ENCODE measurements around the gene EFHC1.

EFHC1 gene

DNA sequence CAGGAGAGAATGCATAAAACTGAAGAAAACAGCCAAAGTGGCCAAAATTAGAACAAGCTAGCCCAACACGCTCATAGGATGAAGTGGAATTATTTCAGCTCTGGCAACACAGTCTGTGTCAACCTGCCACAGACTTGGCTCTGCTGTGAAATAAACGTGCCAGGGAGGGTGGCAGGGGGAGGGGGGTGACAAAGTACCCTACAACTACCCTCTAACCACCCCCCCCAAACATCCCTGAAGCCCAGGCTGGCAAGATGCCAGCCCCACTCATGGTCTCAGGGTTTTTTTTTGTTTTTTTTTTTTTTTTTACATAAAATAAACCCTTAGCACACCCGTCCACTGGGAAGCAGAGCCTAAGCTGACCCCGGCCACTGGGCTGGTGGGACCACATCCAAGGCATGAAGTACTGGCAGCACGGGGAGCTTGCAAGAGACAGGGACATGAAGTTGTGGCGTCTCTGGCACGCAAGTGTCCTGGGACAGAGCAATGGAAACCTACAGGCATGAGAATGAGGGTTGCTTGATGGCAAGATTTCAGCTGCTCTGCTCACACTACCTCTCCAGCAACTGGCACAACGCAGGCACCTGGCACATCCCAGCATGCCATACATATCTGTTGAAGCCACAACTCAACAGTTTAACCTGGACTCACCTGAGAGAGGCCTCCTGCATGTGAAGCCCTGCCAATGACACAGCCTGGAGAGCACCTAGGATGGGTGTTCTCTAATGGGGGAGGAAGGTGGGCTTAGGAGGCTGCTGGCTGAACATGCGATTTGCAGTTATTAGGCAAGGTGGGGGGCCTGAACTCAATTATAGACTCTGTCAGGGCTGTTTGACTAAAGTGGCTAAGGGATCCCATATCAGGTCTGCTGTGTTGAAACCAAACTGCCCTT, 80.3 kb downstream of the EFHC1 start:
- DNase-seq (ENCODE audit: extremely low read depth in 1 of 2, low read depth in 1 of 2) = no peak

DNA sequence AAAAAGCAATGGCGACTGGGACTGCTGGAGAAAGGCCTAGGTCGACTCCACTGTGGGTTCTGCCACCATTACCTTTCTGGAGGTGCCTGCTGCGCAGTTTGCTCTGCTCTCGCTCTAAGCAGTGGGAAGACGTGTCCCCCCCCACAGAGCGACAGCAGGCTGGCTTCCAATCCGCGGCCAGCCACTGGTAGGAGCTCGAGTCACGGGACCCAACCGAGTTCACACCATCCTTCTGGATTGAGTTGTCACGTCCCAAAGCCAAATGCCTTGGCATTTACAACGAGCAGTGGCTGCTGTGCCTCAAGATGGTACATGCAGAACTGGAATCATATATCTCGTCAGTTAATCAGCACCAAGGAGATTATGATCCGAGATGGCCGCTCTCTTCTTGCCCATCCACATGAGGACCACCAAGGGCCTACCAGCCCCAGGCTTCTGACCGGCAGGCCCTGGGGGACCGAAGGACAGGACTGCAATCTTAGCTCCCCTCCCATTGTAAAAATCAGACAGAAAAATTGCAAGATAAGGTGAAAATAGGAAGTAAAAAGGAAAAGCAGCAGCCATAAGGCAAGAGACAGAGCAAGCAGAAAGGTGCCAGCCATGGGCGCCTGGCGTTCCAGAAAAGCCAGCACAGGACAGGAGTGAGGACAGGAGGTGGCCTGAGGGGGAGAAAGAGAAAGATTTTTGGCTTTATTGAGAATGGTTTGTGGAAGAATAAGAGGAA, 82.3 kb downstream of the EFHC1 start:
- DNase-seq (ENCODE audit: extremely low read depth in 1 of 2, low read depth in 1 of 2) = no peak

DNA sequence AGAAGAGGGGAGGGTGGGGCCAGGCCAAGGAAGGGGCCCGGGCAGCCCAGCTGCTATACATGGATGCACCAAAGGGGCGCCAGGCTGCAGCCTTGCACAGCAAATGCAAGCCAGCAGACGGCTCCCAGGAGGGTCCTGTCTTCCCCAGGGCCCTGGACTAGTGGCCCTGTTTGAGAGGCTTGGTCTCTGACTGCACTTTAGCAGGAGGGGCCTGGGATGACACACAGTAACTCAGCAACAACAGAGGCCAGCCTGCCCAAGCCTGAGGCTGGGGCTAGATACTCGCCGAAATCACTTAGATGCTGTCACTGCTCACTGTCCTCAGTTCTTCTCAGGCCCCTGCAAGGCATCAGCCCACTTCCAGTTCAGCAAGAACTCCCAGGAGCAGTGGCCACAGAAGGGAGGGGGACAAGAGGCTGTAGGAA, 83.2 kb downstream of the EFHC1 start:
- no peak for DNase-seq (ENCODE audit: extremely low read depth in 1 of 2, low read depth in 1 of 2)

DNA sequence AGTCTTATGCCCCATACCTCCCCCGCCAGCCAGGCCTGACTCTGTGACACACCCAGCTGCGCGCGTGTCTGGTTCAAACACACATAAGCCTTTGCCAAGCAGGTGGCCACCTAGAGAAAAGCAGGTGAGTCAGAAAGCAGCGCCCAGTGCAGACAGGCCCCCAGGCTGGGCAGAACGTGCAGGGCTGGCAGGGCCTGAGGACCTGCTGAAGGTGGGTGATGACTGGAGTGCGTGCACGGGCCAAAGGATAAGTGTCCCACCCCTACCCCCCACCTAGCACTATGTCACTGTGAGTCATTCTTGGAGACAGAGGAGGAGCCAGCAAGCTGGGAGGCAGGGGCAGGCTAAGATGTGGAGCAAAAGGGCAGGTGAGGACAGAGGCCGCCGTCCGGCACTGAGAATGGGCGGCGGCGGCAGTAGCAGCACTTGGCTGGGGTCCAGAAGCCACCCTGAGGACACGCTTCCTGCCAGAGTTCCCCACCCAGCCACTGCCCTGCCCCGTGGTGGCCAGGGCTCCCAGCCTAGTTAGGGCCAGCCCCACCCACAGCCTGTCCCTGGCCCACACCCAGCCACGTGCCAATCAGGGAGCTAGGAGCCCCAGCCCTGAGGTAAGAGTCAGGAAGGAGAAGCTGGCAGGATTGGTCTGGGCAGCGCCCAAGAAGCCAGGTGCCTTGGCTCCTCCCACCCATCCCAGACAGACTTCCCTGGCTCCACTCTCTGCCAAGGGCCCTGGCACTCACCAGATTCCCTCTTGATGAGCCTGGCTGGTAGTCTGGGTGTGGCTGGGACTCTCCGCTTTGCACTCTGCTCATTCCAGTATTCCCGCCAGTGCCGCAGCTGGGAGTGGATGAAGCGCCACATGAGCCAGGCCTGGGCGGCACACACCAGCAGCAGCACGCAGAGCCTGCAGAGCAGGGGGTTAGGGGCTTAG, 84.0 kb downstream of the EFHC1 start:
- no peak for DNase-seq (ENCODE audit: extremely low read depth in 1 of 2, low read depth in 1 of 2)

DNA sequence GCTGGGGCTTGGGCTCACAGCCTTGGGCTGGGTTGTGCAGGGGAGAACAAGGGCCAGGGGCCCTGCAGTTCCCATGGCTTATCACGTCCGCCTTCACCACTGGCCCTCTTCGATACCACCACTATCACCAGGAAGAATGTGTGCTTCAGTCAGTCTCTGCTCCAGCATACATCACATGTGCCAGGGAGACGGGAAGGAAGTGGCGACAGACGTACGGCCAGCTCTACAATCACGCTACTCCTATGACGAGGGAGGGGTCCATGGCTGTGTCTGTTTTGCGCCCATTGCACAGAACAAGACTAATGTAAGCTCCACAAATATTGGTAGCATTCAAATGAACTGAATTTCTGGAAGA, 84.6 kb downstream of the EFHC1 start:
- no peak for DNase-seq (ENCODE audit: extremely low read depth in 1 of 2, low read depth in 1 of 2)

DNA sequence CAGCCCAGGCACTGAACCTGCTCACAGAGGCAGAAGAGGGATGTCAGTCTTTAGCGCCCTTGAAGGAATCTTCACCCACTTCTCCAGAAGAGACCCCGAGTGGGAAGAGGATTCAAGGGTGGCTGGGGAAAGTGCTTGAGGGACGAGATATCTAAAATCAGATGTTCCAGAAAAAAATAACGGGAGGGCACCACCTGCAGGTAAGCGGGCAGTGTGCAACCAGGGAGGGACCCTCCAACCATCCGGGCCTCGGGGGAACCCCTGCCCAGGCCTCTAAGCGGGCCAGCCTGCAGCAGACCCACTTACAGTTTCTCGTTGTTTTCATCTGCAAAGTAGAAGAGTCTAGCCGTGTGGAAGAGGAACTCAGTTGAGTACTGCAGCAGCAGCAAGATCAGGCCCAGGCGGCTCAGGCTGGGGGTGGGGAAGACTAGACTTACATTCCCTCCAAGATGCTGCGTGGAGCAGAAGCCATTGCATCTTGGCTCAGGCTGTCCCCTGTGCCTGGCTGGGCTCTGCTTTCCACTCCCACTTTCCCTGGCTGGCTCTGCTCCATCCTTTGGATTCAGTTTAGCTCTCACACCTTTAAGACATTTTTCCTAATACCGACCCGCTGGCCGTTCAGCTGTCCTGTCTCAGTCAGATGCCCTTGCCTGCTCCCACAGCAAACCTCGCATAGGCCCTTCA, 85.7 kb downstream of the EFHC1 start:
- no peak for DNase-seq (ENCODE audit: extremely low read depth in 1 of 2, low read depth in 1 of 2)

DNA sequence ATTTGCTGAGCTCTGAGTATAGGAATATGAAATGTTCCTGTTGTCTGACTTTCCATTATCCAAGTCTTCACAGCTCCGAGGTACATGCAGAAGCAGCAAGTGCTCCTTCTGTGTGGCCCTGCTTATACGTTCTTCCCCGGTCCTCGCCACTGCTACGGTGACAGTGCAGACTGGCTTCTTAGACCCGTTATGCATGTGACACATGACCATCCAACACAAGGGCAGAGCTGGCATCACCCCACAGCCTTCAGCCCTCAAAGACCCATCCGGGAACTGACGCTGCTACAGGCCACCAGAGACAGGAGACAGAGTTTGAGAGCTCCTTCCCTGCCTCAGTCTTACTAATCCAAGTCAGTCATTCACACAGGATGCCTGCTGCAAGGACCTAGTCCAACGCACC, 86.3 kb downstream of the EFHC1 start:
- DNase-seq (ENCODE audit: extremely low read depth in 1 of 2, low read depth in 1 of 2) = no peak

DNA sequence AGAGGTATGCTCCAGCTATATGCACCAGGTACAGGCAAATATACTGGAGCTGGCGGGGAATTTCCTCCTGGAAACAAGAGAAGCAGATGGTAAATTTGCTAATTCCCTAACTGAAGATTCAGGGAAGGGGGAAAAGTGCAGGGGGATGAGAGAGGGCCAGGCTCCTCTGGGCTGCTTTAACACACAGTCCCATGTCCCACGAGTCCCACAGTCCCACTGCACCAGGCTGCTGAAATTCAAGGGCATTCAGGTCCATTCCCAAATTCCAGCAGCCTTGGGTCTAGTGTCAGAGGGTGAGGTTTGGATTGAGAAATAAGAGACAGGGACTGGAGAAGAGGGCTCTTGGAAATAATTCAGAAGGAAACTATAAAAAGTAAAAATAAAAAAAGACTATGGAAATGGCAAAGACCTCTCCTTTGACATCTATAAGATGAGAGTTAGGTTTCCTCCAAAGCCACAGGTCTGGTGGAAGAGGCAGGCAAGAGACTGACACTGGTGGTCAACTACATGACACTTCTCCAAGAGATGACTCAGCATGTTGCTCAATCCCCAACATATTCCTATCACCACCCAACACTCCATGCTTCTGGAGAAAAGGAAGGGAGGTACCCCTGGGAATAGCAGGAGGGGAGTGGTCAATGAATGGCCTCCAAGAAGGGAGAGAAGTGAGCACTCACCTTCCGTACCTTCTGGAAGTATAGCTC, 87.6 kb downstream of the EFHC1 start:
- DNase-seq (ENCODE audit: extremely low read depth in 1 of 2, low read depth in 1 of 2) = no peak

GRCh38 chr6:52508261-52508739, 88.2 kb downstream of the EFHC1 start:
- no peak for DNase-seq (ENCODE audit: extremely low read depth in 1 of 2, low read depth in 1 of 2)

DNA sequence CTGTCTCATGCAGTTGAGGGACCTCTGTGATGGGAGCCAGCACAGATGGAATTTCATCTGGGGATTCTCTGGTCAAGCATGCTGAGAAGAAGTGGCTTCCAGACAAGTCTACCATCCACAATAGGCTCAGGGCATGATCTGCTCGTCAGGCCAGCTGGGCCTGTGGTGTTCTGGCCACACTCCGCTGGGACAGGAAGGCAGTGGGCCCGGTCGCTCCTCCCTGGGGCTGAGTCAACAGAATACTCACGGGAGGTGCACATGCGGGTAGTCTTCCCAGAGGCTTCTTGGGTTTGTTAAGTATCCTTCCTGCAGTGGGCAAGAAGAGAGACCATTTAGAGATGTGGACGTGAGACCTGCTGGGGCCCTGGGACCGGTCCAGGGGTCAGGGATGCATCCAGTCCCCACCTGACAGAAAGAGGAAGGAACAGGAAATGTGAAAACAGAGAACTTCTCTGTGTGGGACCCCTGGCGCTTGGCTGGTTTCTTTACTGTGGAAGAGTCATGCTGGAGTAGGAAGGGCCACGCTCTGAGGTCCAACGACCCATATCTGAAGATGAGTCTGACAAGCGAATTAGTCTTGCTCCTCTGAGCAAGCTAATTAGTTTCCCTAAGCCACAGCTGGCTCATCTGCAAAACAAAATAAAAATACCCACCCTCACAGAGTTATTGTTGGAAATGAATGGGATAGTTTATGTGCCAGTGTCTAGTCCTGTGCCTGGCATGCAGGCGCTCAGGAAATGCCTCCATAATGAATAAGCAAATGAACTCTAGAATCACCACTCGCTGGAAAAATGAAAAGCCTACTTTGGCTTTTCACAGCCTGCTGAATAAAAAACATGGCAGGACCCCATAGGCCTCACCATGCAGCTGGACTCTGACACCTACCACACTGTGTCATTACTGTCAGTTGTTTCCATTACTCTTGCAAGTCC, 89.4 kb downstream of the EFHC1 start:
- DNase-seq (ENCODE audit: extremely low read depth in 1 of 2, low read depth in 1 of 2) = no peak

DNA sequence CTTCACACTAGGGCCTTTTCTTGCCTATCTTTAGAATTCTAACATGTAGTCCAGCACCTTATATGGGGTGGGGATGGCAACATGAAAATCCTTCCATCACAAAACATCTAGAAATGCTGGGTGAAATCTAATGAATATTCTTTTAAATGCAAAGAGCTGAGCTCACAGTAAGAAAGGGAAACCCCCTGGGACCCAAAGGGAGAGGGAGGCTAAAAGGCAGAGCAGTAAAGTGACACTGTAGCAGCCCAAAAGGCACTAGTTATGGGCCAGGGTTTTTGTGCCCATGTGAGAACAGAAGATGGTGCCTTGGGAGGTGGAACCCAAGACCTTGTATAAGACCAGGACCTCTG, 90.0 kb downstream of the EFHC1 start:
- no peak for DNase-seq (ENCODE audit: extremely low read depth in 1 of 2, low read depth in 1 of 2)

DNA sequence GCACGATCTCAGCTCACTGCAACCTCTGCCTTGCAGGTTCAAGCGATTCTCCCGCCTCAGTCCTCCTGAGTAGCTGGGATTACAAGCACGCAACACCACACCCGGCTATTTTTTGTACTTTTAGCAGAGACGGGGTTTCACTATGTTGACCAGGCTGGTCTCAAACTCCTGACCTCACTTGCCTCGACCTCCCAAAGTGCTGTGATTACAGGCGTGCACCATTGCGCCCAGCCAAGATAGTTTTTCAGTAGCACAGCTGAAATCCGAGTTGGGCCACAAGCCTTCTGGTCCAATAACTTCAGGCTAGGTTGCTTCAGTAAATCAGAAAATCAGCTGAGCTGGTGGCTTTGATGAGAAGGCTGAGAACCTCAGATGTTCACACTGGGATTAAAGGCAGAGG, 91.0 kb downstream of the EFHC1 start:
- no peak for DNase-seq (ENCODE audit: extremely low read depth in 1 of 2, low read depth in 1 of 2)

- no peak for DNase-seq (ENCODE audit: extremely low read depth in 1 of 2, low read depth in 1 of 2)
Observed at GRCh38 chr6:52511572-52512151, 91.5 kb downstream of the EFHC1 start.

DNA sequence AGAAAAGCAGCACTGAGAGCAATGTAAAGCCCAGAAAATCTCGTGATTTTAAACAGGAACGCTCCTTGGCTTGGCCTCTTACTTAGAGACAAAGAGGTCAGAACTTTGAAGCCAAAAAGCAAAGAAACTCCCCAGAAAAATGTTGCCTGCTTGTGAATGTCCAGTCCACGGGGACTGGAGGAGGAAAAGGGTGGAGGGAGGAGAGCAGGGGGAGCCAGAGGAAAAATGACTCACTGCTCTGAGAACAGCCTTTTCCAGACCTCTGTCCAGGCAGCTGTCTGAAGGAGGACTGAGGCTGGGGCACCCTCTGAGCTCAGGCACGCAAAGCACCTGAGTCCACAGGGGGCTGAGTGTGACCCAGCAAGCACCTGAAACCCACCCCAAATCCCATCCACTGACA, 92.1 kb downstream of the EFHC1 start:
- DNase-seq (ENCODE audit: extremely low read depth in 1 of 2, low read depth in 1 of 2) = no peak

DNA sequence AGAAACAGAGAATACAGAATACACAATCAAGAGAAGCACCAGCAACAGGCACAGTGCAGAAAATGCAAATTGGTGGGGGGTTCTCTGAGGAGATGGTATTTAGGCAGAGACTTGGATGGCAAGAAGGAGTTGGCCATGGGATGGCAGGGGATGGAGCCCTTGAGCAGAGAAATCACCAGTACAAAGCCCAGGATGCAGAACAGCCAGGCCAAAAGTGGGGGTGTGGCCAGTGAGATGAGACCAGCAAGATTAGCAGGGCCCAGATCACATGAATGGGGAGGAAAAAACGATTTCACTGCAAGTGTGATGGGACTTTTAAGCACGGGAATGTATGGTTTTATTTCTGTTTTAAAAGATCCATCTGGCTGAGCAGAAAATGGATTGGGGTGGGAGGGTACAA, 93.3 kb downstream of the EFHC1 start:
- DNase-seq (ENCODE audit: extremely low read depth in 1 of 2, low read depth in 1 of 2) = no peak

DNA sequence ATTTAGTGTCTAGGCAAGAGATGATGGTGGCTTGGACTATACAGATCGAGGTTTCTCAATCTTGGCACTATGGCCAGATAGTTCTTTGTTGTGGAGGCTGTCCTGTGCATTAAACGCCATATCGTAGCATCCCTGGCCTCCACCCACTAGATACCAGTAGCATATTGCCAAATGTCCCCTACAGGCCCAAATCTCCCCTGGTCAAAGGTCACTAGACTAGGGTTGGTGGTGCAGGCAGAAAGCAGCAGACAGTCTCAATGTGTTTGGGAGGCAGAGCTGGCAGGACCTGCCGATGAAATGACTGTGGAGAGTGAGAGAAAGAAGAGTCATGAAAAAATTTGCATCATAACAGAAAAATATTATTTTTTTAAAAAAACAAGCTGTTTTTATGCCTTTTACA, 93.8 kb downstream of the EFHC1 start:
- no peak for DNase-seq (ENCODE audit: extremely low read depth in 1 of 2, low read depth in 1 of 2)

- DNase-seq (ENCODE audit: extremely low read depth in 1 of 2, low read depth in 1 of 2) = no peak
Observed at GRCh38 chr6:52514514-52514913, 94.4 kb downstream of the EFHC1 start.

DNA sequence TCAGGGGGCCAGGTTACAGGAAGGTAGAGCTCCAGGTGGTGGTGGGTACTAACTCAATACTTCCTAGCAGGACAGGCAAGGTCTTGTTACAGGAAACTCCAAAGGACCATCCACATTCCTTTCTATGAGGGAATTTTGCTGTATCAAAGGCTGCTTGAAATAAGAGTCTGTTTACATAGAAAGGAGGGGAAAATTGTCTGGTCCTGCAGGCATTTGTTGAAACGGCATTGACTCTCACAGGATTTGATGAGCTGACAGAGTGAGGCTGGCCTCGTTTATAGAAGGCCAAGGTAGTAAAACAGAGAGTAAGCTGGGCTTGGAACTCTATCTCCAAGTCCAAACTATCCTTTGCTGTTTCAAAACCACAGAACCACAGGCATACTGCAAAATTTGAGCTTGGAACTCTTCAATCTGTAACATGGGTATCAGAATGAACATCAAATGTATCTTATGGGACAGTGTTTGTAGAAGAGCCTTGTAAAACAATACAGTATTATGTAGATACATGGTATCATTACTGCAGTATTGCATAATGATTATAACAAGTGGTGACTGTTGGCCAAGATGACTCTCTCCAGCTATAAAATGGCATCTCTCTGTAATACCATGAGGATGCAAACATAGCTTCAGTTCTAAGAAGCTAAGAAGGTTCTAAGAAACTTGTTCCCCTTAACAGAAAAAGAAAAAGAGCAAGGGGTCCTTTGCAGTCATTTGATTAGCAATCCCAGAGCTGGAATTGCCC, 95.2 kb downstream of the EFHC1 start:
- DNase-seq (ENCODE audit: extremely low read depth in 1 of 2, low read depth in 1 of 2) = no peak

Measured in activated CD8-positive, alpha-beta memory T cell treated with anti-CD3 and anti-CD28 coated beads for 1 hour (primary cell).